K562 (cell line): ENCODE measurements around the gene JDP2. TPM values are rescaled to one million over a fixed set of nuclear protein-coding genes. Genes with fewer than 3 reads are reported as not detected.
A peak's percentile ranks its signal among the peaks of the same experiment; 100 is the strongest.

Experiments
- ATAC-seq: fragments of 200-7000 bp; cut with Tn5 transposase; 3 replicates; pipeline ENCODE4 v1.9.1; 2020; ENCODE audit warnings: moderate library complexity
- BruUV-seq: library from RNA; stranded (reverse); fragments of 400-500 nt; replicated peaks from 2 replicates; lab custom pipeline; 2021; lab: Mats Ljungman, UMichigan
- CTCF ChIA-PET: fragments of 300-600 bp; formaldehyde crosslinking; extraction: SDS; loops from one replicate; lab custom pipeline; 2021; ENCODE audit warnings: low intra/inter-chr PET ratio; lab: Yijun Ruan, JAX
- POLR2A ChIA-PET: fragments of 300-600, 350-650 bp; sonication (Branson Sonifier 250); formaldehyde crosslinking; extraction: SDS; loops from one replicate; lab custom pipeline; 2021; ENCODE audit warnings: antibody characterized with exemption, inconsistent platforms; lab: Yijun Ruan, JAX
- DNase-seq, 4 experiments: peaks; one replicate each; pipeline versions ENCODE4 v3.0.0 to v3.0.0-alpha.2; 2011 to 2018; ENCODE audit warnings: low spot score in 3 of 4, mixed read lengths in 3 of 4; ENCODE audit errors: extremely low read depth in 1 of 4
- FAIRE-seq: peaks from 2 replicates; lab custom pipeline; 2011; peaks lifted over from hg19 to GRCh38; lab: Jason Lieb, UNC
- H2AFZ ChIP-seq: 2 replicates; pipeline ENCODE4 v1.6.0; 2011; ENCODE audit warnings: low read depth, low read length, control low read depth, inconsistent platforms
- H3K27ac ChIP-seq: fragments of 200-600 bp; 3 replicates; pipeline ENCODE4 v1.8.0; 2011; ENCODE audit warnings: low read depth, mild to moderate bottlenecking, control low read depth, inconsistent platforms, low read length, moderate library complexity, mixed read lengths; ENCODE audit errors: extremely low read depth
- H3K27me3 ChIP-seq, 2 experiments: fragments of 300-600 bp in 1 of 2; 2 replicates in 1 of 2; 3 replicates in 1 of 2; pipeline versions ENCODE4 v1.6.0 to v1.8.0; 2011; ENCODE audit warnings: inconsistent platforms in 2 of 2, low read length in 2 of 2, mild to moderate bottlenecking in 1 of 2, mixed read lengths in 1 of 2, moderate library complexity in 1 of 2; ENCODE audit not compliant: control insufficient read depth in 2 of 2, insufficient read depth in 2 of 2
- H3K36me3 ChIP-seq: fragments of 300-600 bp; 3 replicates; pipeline ENCODE4 v1.8.0; 2011; ENCODE audit warnings: mild to moderate bottlenecking, low read length, inconsistent platforms; ENCODE audit not compliant: control insufficient read depth, insufficient read depth
- H3K4me1 ChIP-seq, 2 experiments: fragments of 200-600 bp in 1 of 2; replicated peaks in 1 of 2; 2 replicates in 1 of 2; 3 replicates in 1 of 2; pipeline versions ENCODE4 v1.5.1 to v1.8.0; 2011; ENCODE audit warnings: inconsistent platforms in 2 of 2, low read length in 2 of 2, mild to moderate bottlenecking in 1 of 2, mixed read lengths in 1 of 2, moderate library complexity in 1 of 2; ENCODE audit not compliant: control insufficient read depth in 2 of 2, insufficient read depth in 2 of 2
- H3K4me2 ChIP-seq: 2 replicates; pipeline ENCODE4 v1.6.1; 2011; ENCODE audit warnings: low read length, control low read depth, inconsistent platforms, mixed read lengths; ENCODE audit not compliant: insufficient read depth
- H3K4me3 ChIP-seq: fragments of 200-600 bp; sonication (generic), shearing (Covaris generic); 2 replicates; pipeline ENCODE4 v1.5.1; 2016; ENCODE audit warnings: control low read depth, inconsistent platforms
- H3K79me2 ChIP-seq: fragments of 200-600 bp; 3 replicates; pipeline ENCODE4 v1.8.0; 2011; ENCODE audit warnings: low read length, inconsistent platforms; ENCODE audit not compliant: control insufficient read depth, insufficient read depth
- H3K9ac ChIP-seq, 2 experiments: 2 replicates each; pipeline versions ENCODE4 v1.6.0 to v1.6.1; 2011; ENCODE audit warnings: low read depth in 2 of 2, low read length in 2 of 2, control low read depth in 1 of 2, inconsistent platforms in 1 of 2, mild to moderate bottlenecking in 1 of 2, mixed read lengths in 1 of 2; ENCODE audit not compliant: insufficient read depth in 1 of 2
- H3K9me1 ChIP-seq: one replicate; pipeline ENCODE4 v1.6.0; 2011; ENCODE audit warnings: inconsistent platforms, mild to moderate bottlenecking, low read length, moderate library complexity; ENCODE audit not compliant: control insufficient read depth, insufficient read depth
- H3K9me3 ChIP-seq: replicated peaks from 2 replicates; pipeline ENCODE4 v1.5.1; 2011; ENCODE audit warnings: low read depth, low read length, inconsistent platforms; ENCODE audit not compliant: control insufficient read depth, insufficient read depth
- H4K20me1 ChIP-seq: replicated peaks from 2 replicates; pipeline ENCODE4 v1.6.1; 2011; ENCODE audit warnings: low read length, inconsistent platforms, mixed read lengths; ENCODE audit not compliant: control insufficient read depth, insufficient read depth
- GATA2 ChIP-seq: sonication (generic); formaldehyde crosslinking; IDR thresholded peaks from 2 replicates; pipeline ENCODE4 v1.4.0; 2020; ENCODE audit warnings: mild to moderate bottlenecking, missing genetic modification reagents
- MECOM ChIP-seq: fragments of 250-450 bp; sonication (Bioruptor Pico); IDR thresholded peaks from 2 replicates; pipeline ENCODE4 v1.8.0; 2022; ENCODE audit warnings: inconsistent platforms
- NFIC ChIP-seq: fragments of 450-650 bp; IDR thresholded peaks from 2 replicates; pipeline ENCODE4 v1.6.1; 2017; ENCODE audit warnings: mild to moderate bottlenecking, inconsistent platforms
- ZNF140 ChIP-seq: fragments of 250-450 bp; sonication (Bioruptor Pico); IDR thresholded peaks from 2 replicates; pipeline ENCODE4 v1.8.0; 2021; ENCODE audit warnings: moderate library complexity, mild to moderate bottlenecking, inconsistent platforms
- ZNF512 ChIP-seq: IDR thresholded peaks from 2 replicates; pipeline ENCODE4 v1.6.1; 2016; ENCODE audit warnings: missing genetic modification characterization, missing compliant biosample characterization
- WGBS: fragments of 100-300 bp; shearing (Covaris generic); methylation state at CpG from one replicate; pipeline ENCODE4 v1.1.6; 2016; ENCODE audit warnings: low coverage, mixed read lengths; ENCODE audit not compliant: insufficient coverage; ENCODE audit errors: missing lambda C conversion rate; 5-methylcytosine and 5-hydroxymethylcytosine counted together
- in situ Hi-C: fragments of 300-500 bp; cut with MboI; formaldehyde crosslinking; loops from 4 replicates; pipeline ENCODE4 v1.15.0; 2018; ENCODE audit warnings: inconsistent platforms, mixed read lengths
- intact Hi-C: fragments of 100-400 bp; cut with micrococcal nuclease; formaldehyde crosslinking; loops from 2 replicates; pipeline ENCODE4 v1.14.2; 2022
- polyA plus RNA-seq, 8 experiments: library from polyadenylated mRNA; depleted of rRNA in 4 of 8; stranded (reverse) in 5 of 8; unstranded in 3 of 8; fragments of >200 nt; fragmentation: Nextera tagmentation in 2 of 8; fragmentation: Illumina TruSeq in 1 of 8; extraction: Ambion mirVana in 2 of 8; extraction: Trizol in 1 of 8; gene quantifications; 2 replicates each; pipeline versions ENCODE4 v1.2.1 to v1.2.3, GENCODE V29; 2011 to 2014; ENCODE audit warnings: inconsistent platforms in 1 of 8, missing spikeins in 1 of 8
- total RNA-seq, 7 experiments: library from RNA; depleted of rRNA in 6 of 7; stranded (reverse); fragments of >200 nt in 6 of 7; fragmentation: Illumina TruSeq in 2 of 7; extraction: Trizol in 2 of 7; gene quantifications; 2 replicates each; pipeline versions ENCODE4 v1.2.1 to v1.2.3, GENCODE V29; 2011 to 2021; ENCODE audit warnings: low replicate concordance in 1 of 7

Gene JDP2
- total and polyA plus RNA-seq, 9 of the 15 experiments (the other 6 are each of a cell fraction or from before 2014, with no cell fraction given), result 0.27 to 13.8 (median 3.1) TPM

- CTCF ChIA-PET, result no interaction called here
- Histone ChIP-seq H3K27me3 (no peaks in the 10 kb centered on the region), H4K20me1 (no peaks in the 10 kb centered on the region), H3K4me3 (no peak overlapping the region), H3K36me3 (no peaks in the 10 kb centered on the region), H3K4me2 (no peak overlapping the region), H3K4me1 (peaks cover 0 to 3% of the 10 kb centered on the region in 2 experiments; a peak in 2 of 5 replicates), H3K9me3 (no peaks in the 10 kb centered on the region), H2AFZ (no peak overlapping the region), H3K9me1 (no peaks in the 10 kb centered on the region), H3K9ac (no peak overlapping the region), H3K79me2 (no peaks in the 10 kb centered on the region), H3K27ac (no peak overlapping the region)
- TF ChIP-seq ZNF140 (CRISPR knock-in tag) (no peak), ZNF512 (tag) (peak; percentile 60)
- no peak for DNase-seq
- no TSS peak for BruUV-seq
- ATAC-seq, result no peak
- in situ Hi-C loops, result no loop called here
- POLR2A ChIA-PET, result interaction anchor here (0.7 to 0.9 kb wide), 2 partner anchors 32 to 182 kb away, joined by 3 to 4 read pairs; no protein-coding TSS in a partner anchor
- 3% methylated on average over 3 of the region's 3 CpGs for WGBS
- intact Hi-C loops, result no loop called here
- no peak for FAIRE-seq
These were observed 67.6 kb downstream of the JDP2 start for GRCh38 chr14:75495399-75495798.

DNA sequence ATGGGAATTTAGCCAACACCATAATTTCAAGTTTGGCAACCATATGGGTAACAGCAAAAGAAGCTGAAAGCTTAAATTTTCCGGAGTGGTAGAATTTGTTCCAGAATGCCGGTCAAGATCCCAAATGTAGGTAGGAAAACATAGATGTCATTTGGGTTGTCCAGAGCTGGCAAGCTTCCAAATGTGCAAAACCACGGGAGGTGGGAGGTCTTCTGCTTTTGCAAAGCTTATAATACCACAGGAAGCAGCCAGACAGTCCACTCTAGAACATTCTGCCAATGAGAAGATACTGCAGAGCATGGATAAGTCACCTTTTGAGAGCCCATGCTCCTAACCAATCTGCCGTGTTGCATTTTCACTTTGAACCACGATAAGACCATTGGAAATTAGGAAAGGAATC is 68.1 kb downstream of the JDP2 start:
- no peak overlapping the region for H3K4me2 ChIP-seq

More for the DNA sequence above, 68.1 kb downstream of the JDP2 start:
- H3K4me3 ChIP-seq, result no peak overlapping the region
- FAIRE-seq, result no peak
- H3K4me1 ChIP-seq, result peaks cover 0 to 3% of the 10 kb centered on the region in 2 experiments; a peak in 2 of 5 replicates
- no peak overlapping the region for H3K9ac ChIP-seq
- no peaks in the 10 kb centered on the region for H3K27me3 ChIP-seq
- no peak overlapping the region for H2AFZ ChIP-seq
- POLR2A ChIA-PET, result interaction anchor here (0.6 to 0.9 kb wide), 3 partner anchors 31 to 300 kb away, joined by 3 to 4 read pairs (median 4); no protein-coding TSS in a partner anchor
- no TSS peak for BruUV-seq
- 10% methylated on average over 5 of the region's 5 CpGs for WGBS
- no peaks in the 10 kb centered on the region for H4K20me1 ChIP-seq
- CTCF ChIA-PET, result no interaction called here
- no peak overlapping the region for H3K27ac ChIP-seq
- no peak for TF ChIP-seq GATA2 (CRISPR knock-in tag)
- TF ChIP-seq NFIC, result peak; percentile 76
- no peak for TF ChIP-seq MECOM
- TF ChIP-seq, all 486 proteins: peak for 1
- intact Hi-C loops (no loop called here), in situ Hi-C loops (no loop called here)
- no peaks in the 10 kb centered on the region for H3K9me3 ChIP-seq
- DNase-seq (peak in 1 of 4 experiments; percentile 12), ATAC-seq (no peak)
- no peaks in the 10 kb centered on the region for H3K36me3 ChIP-seq
- H3K79me2 ChIP-seq, result no peaks in the 10 kb centered on the region
- H3K9me1 ChIP-seq, result no peaks in the 10 kb centered on the region
